ENCODE data around the gene C18orf63. TPM values are rescaled to one million over a fixed set of nuclear protein-coding genes. Genes with fewer than 3 reads are reported as not detected.

The C18orf63 gene
- total and polyA plus RNA-seq, 9 donors: not detected

- TF ChIP-seq POLR2A (IDR thresholded peaks at IDR 0.05) (no peak), EP300 (IDR thresholded peaks at IDR 0.05) (no peak), CTCF (IDR thresholded peaks at IDR 0.05) (no peak)
- 91 to 95% (median 94%) methylated on average over 10 of the region's 10 CpGs for WGBS, 3 donors
- no peaks in the 10 kb centered on the region for H3K27me3 ChIP-seq
- H3K9me3 ChIP-seq: no peaks in the 10 kb centered on the region
- H3K27ac ChIP-seq: no peak overlapping the region
- DNase-seq: no peak
- intact Hi-C loops (cut with DNase I): no loop called here
- no peaks in the 10 kb centered on the region for H3K36me3 ChIP-seq
- H3K4me3 ChIP-seq: no peak overlapping the region
- H3K4me1 ChIP-seq (ENCODE audit: insufficient read depth): no peaks in the 10 kb centered on the region
Observed at GRCh38 chr18:74367905-74368304, 52.3 kb downstream of the C18orf63 start.

GRCh38 chr18:74368901-74369705 lies 53.5 kb downstream of the C18orf63 start:
- Histone ChIP-seq H3K27me3 (no peaks in the 10 kb centered on the region), H3K9me3 (no peaks in the 10 kb centered on the region), H3K27ac (no peak overlapping the region), H3K4me3 (no peak overlapping the region), H3K36me3 (no peaks in the 10 kb centered on the region), H3K4me1 (ENCODE audit: insufficient read depth) (no peaks in the 10 kb centered on the region)
- TF ChIP-seq POLR2A (IDR thresholded peaks at IDR 0.05) (no peak), EP300 (IDR thresholded peaks at IDR 0.05) (no peak), CTCF (IDR thresholded peaks at IDR 0.05) (no peak)
- intact Hi-C loops (cut with DNase I): no loop called here
- 42 to 56% (median 49%) methylated on average over 13 of the region's 13 CpGs for WGBS, 3 donors
- DNase-seq: no peak

- H3K27ac ChIP-seq: no peak overlapping the region
- WGBS, 3 donors: 60 to 70% (median 67%) methylated on average over 2 of the region's 2 CpGs
- no peaks in the 10 kb centered on the region for H3K4me1 ChIP-seq (ENCODE audit: insufficient read depth)
- H3K36me3 ChIP-seq: no peaks in the 10 kb centered on the region
- no peak for TF ChIP-seq CTCF (IDR thresholded peaks at IDR 0.05)
- intact Hi-C loops (cut with DNase I): no loop called here
- DNase-seq: no peak
- no peaks in the 10 kb centered on the region for H3K27me3 ChIP-seq
- H3K4me3 ChIP-seq: no peak overlapping the region
- no peaks in the 10 kb centered on the region for H3K9me3 ChIP-seq
Observed at GRCh38 chr18:74370115-74370514, 54.5 kb downstream of the C18orf63 start.

- WGBS, 3 donors: 73 to 82% (median 75%) methylated on average over 8 of the region's 8 CpGs
- H3K27ac ChIP-seq: no peak overlapping the region
- no peak for TF ChIP-seq CTCF (IDR thresholded peaks at IDR 0.05)
- TF ChIP-seq EP300 (IDR thresholded peaks at IDR 0.05): no peak
- no peak for TF ChIP-seq POLR2A (IDR thresholded peaks at IDR 0.05)
- intact Hi-C loops (cut with DNase I): no loop called here
- H3K4me1 ChIP-seq (ENCODE audit: insufficient read depth): no peaks in the 10 kb centered on the region
- DNase-seq: no peak
- H3K36me3 ChIP-seq: no peaks in the 10 kb centered on the region
- no peaks in the 10 kb centered on the region for H3K9me3 ChIP-seq
- H3K27me3 ChIP-seq: no peaks in the 10 kb centered on the region
- no peak overlapping the region for H3K4me3 ChIP-seq
Observed at GRCh38 chr18:74373428-74373827, 57.8 kb downstream of the C18orf63 start.

Data from ovary (tissue), 9 donors.